DMS79 (cell line): Measurements from ENCODE around the gene GPR65.

Source experiments
- DNase-seq: peaks from one replicate; lab custom pipeline; 2025; lab: John Stamatoyannopoulos, UW

The GPR65 gene

GRCh38 chr14:88040146-88040545 lies 35.2 kb downstream of the GPR65 start:
- DNase-seq: no peak

- no peak for DNase-seq
These were observed 38.9 kb downstream of the GPR65 start for GRCh38 chr14:88043529-88044443.

GRCh38 chr14:88044444-88044758 lies 39.5 kb downstream of the GPR65 start:
- no peak for DNase-seq

- DNase-seq: no peak
These were observed 40.0 kb downstream of the GPR65 start for GRCh38 chr14:88044776-88045446.

GRCh38 chr14:88045705-88046104 lies 40.8 kb downstream of the GPR65 start:
- DNase-seq: no peak

GRCh38 chr14:88048351-88048750 lies 43.4 kb downstream of the GPR65 start:
- DNase-seq: no peak

GRCh38 chr14:88049266-88049665 lies 44.3 kb downstream of the GPR65 start:
- no peak for DNase-seq

GRCh38 chr14:88049936-88050335 lies 45.0 kb downstream of the GPR65 start:
- DNase-seq: no peak

- no peak for DNase-seq
These were observed 55.6 kb downstream of the GPR65 start for GRCh38 chr14:88060576-88060975.

GRCh38 chr14:88063811-88064210 lies 58.9 kb downstream of the GPR65 start:
- DNase-seq: no peak
